ENCODE measurements around the gene CTNNA3. TPM values are rescaled to one million over a fixed set of nuclear protein-coding genes. Genes with fewer than 3 reads are reported as not detected.

Gene CTNNA3
- total and polyA plus RNA-seq, 4 donors: under 0.01 to 39.8 (median 0.09) TPM

DNA sequence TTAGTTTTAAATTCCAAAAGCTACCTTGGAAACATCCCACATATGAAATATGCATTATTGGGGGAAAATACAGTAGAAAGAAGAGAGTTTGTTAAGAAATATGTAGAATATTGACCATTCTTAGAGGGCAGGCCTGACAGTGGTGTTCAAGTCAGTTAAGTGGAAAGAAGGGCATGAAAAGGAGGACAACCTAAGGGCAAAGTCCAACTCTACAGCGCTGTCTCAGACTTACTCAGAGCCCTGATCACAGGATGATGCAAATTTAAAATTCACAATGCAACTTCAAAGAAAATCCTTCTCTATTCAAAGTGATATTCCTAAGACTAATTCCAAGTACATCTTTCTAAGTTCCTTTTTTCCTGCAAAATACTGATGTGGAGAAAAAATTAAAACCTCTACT lies 909.3 kb downstream of the CTNNA3 start:
- 88% methylated on average over 1 of the region's 1 CpG for WGBS, 2 donors
- no peak for ATAC-seq (ENCODE audit: insufficient read depth, low FRiP score)
- Histone ChIP-seq H3K4me3 (no peak overlapping the region), H3K9ac (ENCODE audit: insufficient read depth in 1 of 2, low read length in 2 of 2) (no peak overlapping the region), H3K9me3 (ENCODE audit: control insufficient read depth in 4 of 4, insufficient read depth in 3 of 4, low read length in 3 of 4) (no peaks in the 10 kb centered on the region), H3K27me3 (ENCODE audit: control insufficient read depth in 3 of 3, insufficient read depth in 3 of 3, low read length in 2 of 3) (no peaks in the 10 kb centered on the region), H3K36me3 (ENCODE audit: control insufficient read depth in 4 of 4, insufficient read depth in 4 of 4, low read length in 4 of 4) (no peaks in the 10 kb centered on the region), H3K27ac (ENCODE audit: low read depth in 1 of 2, low read length in 1 of 2) (no peak overlapping the region), H3K4me1 (ENCODE audit: control insufficient read depth in 5 of 5, insufficient read depth in 5 of 5, low read length in 5 of 5) (peaks cover 0 to 10% (median 0%) of the 10 kb centered on the region in 5 donors)
- no peak for DNase-seq
- TF ChIP-seq, protein P1, sequence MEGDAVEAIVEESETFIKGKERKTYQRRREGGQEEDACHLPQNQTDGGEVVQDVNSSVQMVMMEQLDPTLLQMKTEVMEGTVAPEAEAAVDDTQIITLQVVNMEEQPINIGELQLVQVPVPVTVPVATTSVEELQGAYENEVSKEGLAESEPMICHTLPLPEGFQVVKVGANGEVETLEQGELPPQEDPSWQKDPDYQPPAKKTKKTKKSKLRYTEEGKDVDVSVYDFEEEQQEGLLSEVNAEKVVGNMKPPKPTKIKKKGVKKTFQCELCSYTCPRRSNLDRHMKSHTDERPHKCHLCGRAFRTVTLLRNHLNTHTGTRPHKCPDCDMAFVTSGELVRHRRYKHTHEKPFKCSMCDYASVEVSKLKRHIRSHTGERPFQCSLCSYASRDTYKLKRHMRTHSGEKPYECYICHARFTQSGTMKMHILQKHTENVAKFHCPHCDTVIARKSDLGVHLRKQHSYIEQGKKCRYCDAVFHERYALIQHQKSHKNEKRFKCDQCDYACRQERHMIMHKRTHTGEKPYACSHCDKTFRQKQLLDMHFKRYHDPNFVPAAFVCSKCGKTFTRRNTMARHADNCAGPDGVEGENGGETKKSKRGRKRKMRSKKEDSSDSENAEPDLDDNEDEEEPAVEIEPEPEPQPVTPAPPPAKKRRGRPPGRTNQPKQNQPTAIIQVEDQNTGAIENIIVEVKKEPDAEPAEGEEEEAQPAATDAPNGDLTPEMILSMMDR (IDR thresholded peaks at IDR 0.05; ENCODE audit: control extremely low read depth, extremely low read depth): no peak

- Histone ChIP-seq H3K9ac (ENCODE audit: insufficient read depth in 1 of 2, low read length in 2 of 2) (no peak overlapping the region), H3K36me3 (ENCODE audit: control insufficient read depth in 4 of 4, insufficient read depth in 4 of 4, low read length in 4 of 4) (no peaks in the 10 kb centered on the region), H3K4me3 (no peak overlapping the region), H3K9me3 (ENCODE audit: control insufficient read depth in 4 of 4, insufficient read depth in 3 of 4, low read length in 3 of 4) (no peaks in the 10 kb centered on the region), H3K27ac (ENCODE audit: low read depth in 1 of 2, low read length in 1 of 2) (no peak overlapping the region), H3K27me3 (ENCODE audit: control insufficient read depth in 3 of 3, insufficient read depth in 3 of 3, low read length in 2 of 3) (no peaks in the 10 kb centered on the region), H3K4me1 (ENCODE audit: control insufficient read depth in 5 of 5, insufficient read depth in 5 of 5, low read length in 5 of 5) (peaks cover 0 to 9% (median 0%) of the 10 kb centered on the region in 5 donors)
- no peak for ATAC-seq (ENCODE audit: insufficient read depth, low FRiP score)
- TF ChIP-seq, protein P1 (IDR thresholded peaks at IDR 0.05; ENCODE audit: control extremely low read depth, extremely low read depth): no peak
- DNase-seq: no peak
- 70 to 83% methylated on average over 1 of the region's 1 CpG for WGBS, 2 donors
Measured at GRCh38 chr10:66784770-66785169, 911.2 kb downstream of the CTNNA3 start.

- no peak overlapping the region for H3K4me3 ChIP-seq
- no peaks in the 10 kb centered on the region for H3K36me3 ChIP-seq (ENCODE audit: control insufficient read depth in 4 of 4, insufficient read depth in 4 of 4, low read length in 4 of 4)
- no peak overlapping the region for H3K9ac ChIP-seq (ENCODE audit: insufficient read depth in 1 of 2, low read length in 2 of 2)
- ATAC-seq (ENCODE audit: insufficient read depth, low FRiP score): no peak
- WGBS, 2 donors: 83 to 94% methylated on average over 5 of the region's 5 CpGs
- no peak overlapping the region for H3K27ac ChIP-seq (ENCODE audit: low read depth in 1 of 2, low read length in 1 of 2)
- no peaks in the 10 kb centered on the region for H3K9me3 ChIP-seq (ENCODE audit: control insufficient read depth in 4 of 4, insufficient read depth in 3 of 4, low read length in 3 of 4)
- TF ChIP-seq, protein P1 (IDR thresholded peaks at IDR 0.05; ENCODE audit: control extremely low read depth, extremely low read depth): no peak
- DNase-seq: no peak
- H3K4me1 ChIP-seq (ENCODE audit: control insufficient read depth in 5 of 5, insufficient read depth in 5 of 5, low read length in 5 of 5): peaks cover 0 to 4% (median 0%) of the 10 kb centered on the region in 5 donors
- H3K27me3 ChIP-seq (ENCODE audit: control insufficient read depth in 3 of 3, insufficient read depth in 3 of 3, low read length in 2 of 3): no peaks in the 10 kb centered on the region
Measured at GRCh38 chr10:66783316-66783715, 912.7 kb downstream of the CTNNA3 start.

GRCh38 chr10:66782776-66783175 lies 913.2 kb downstream of the CTNNA3 start:
- Histone ChIP-seq H3K36me3 (ENCODE audit: control insufficient read depth in 4 of 4, insufficient read depth in 4 of 4, low read length in 4 of 4) (no peaks in the 10 kb centered on the region), H3K27ac (ENCODE audit: low read depth in 1 of 2, low read length in 1 of 2) (no peak overlapping the region), H3K4me1 (ENCODE audit: control insufficient read depth in 5 of 5, insufficient read depth in 5 of 5, low read length in 5 of 5) (peaks cover 0 to 4% (median 0%) of the 10 kb centered on the region in 5 donors), H3K9ac (ENCODE audit: insufficient read depth in 1 of 2, low read length in 2 of 2) (no peak overlapping the region), H3K9me3 (ENCODE audit: control insufficient read depth in 4 of 4, insufficient read depth in 3 of 4, low read length in 3 of 4) (no peaks in the 10 kb centered on the region), H3K4me3 (no peak overlapping the region), H3K27me3 (ENCODE audit: control insufficient read depth in 3 of 3, insufficient read depth in 3 of 3, low read length in 2 of 3) (no peaks in the 10 kb centered on the region)
- ATAC-seq (ENCODE audit: insufficient read depth, low FRiP score): no peak
- 89 to 95% methylated on average over 1 of the region's 1 CpG for WGBS, 2 donors
- no peak for DNase-seq
- TF ChIP-seq, protein P1 (IDR thresholded peaks at IDR 0.05; ENCODE audit: control extremely low read depth, extremely low read depth): no peak
